Nucleus accumbens (tissue), 56 donors: ENCODE measurements around the gene PEX11G.
"Not testable (repeated sequence)": the region's sequence is repeated elsewhere in the genome, so short reads cannot be mapped to it uniquely, and the experiment has no call there.

Source experiments
- DNase-seq, 56 donors: peaks; one replicate each; lab custom pipeline; 2025; lab: John Stamatoyannopoulos, UW

PEX11G gene

GRCh38 chr19:7441468-7442146 is 47.2 kb downstream of the PEX11G start:
- peak in 8 of 56 donors; percentile 1 to 40 (median 9) for DNase-seq

- DNase-seq: no peak
Observed at GRCh38 chr19:7440188-7440975, 48.5 kb downstream of the PEX11G start.

- no peak for DNase-seq
Observed at GRCh38 chr19:7435586-7435985, 53.2 kb downstream of the PEX11G start.

GRCh38 chr19:7434391-7434790 is 54.4 kb downstream of the PEX11G start:
- DNase-seq: no peak

- DNase-seq: not testable (repeated sequence)
Observed at GRCh38 chr19:7433456-7433855, 55.4 kb downstream of the PEX11G start.

GRCh38 chr19:7429638-7430282 is 59.1 kb downstream of the PEX11G start:
- DNase-seq: no peak

GRCh38 chr19:7428651-7429113 is 60.2 kb downstream of the PEX11G start:
- no peak for DNase-seq

- DNase-seq: no peak
Observed at GRCh38 chr19:7427944-7428343, 60.9 kb downstream of the PEX11G start.

- no peak for DNase-seq
Observed at GRCh38 chr19:7426986-7427385, 61.8 kb downstream of the PEX11G start.
